K562 (cell line): ENCODE measurements around the gene DIPK1A. TPM values are rescaled to one million over a fixed set of nuclear protein-coding genes. Genes with fewer than 3 reads are reported as not detected.

ENCODE experiments used
- ADNP ChIP-seq: fragments of 200-800 bp; sonication (Bioruptor generic); IDR thresholded peaks from 2 replicates; pipeline ENCODE4 v1.6.1; 2016; ENCODE audit warnings: missing genetic modification characterization, missing compliant biosample characterization
- BHLHE40 ChIP-seq: IDR thresholded peaks from 2 replicates; pipeline ENCODE4 v1.6.1; 2011; ENCODE audit warnings: low read length, improper control_type of control experiment
- BRD9 ChIP-seq: fragments of 450-650 bp; IDR thresholded peaks from 2 replicates; pipeline ENCODE4 v1.6.1; 2018; ENCODE audit warnings: low read depth; ENCODE audit not compliant: partially characterized antibody
- CREM ChIP-seq: IDR thresholded peaks from 2 replicates; pipeline ENCODE4 v1.6.1; 2014; ENCODE audit warnings: antibody characterized with exemption, low read depth
- CXXC5 ChIP-seq: fragments of 250-450 bp; sonication (Bioruptor Pico); IDR thresholded peaks from 2 replicates; pipeline ENCODE4 v1.8.0; 2022; ENCODE audit warnings: inconsistent platforms, mild to moderate bottlenecking, moderate library complexity
- DPF2 ChIP-seq: fragments of 450-650 bp; IDR thresholded peaks from 2 replicates; pipeline ENCODE4 v1.6.1; 2016
- EP300 ChIP-seq: IDR thresholded peaks from 2 replicates; pipeline ENCODE4 v1.6.1; 2012; ENCODE audit warnings: low read length, improper control_type of control experiment
- EP400 ChIP-seq: fragments of 450-650 bp; IDR thresholded peaks from 2 replicates; pipeline ENCODE4 v1.6.1; 2017; ENCODE audit warnings: antibody characterized with exemption, mild to moderate bottlenecking, moderate library complexity
- FOXA3 ChIP-seq, 2 experiments: fragments of 450-650 bp in 1 of 2; sonication (generic) in 1 of 2; formaldehyde crosslinking; IDR thresholded peaks in 1 of 2; conservative IDR thresholded peaks in 1 of 2; 2 replicates each; pipeline versions ENCODE4 v1.4.0 to v1.8.0; 2020 to 2022; ENCODE audit warnings: mild to moderate bottlenecking in 2 of 2, missing genetic modification reagents in 1 of 2
- GABPA ChIP-seq: fragments of 200-800 bp; sonication (Bioruptor generic); conservative IDR thresholded peaks from 2 replicates; pipeline ENCODE4 v1.6.1; 2016; ENCODE audit warnings: low read depth, missing genetic modification characterization, missing compliant biosample characterization
- HMG20B ChIP-seq: fragments of 250-450 bp; sonication (Bioruptor Pico); IDR thresholded peaks from 2 replicates; pipeline ENCODE4 v1.5.0; 2021; ENCODE audit warnings: mild to moderate bottlenecking
- L3MBTL2 ChIP-seq: fragments of 450-650 bp; IDR thresholded peaks from 2 replicates; pipeline ENCODE4 v1.6.1; 2016; ENCODE audit warnings: mild to moderate bottlenecking, moderate library complexity
- MEF2D ChIP-seq: conservative IDR thresholded peaks from 2 replicates; pipeline ENCODE4 v1.6.1; 2016; ENCODE audit warnings: low read depth, missing genetic modification characterization, missing compliant biosample characterization
- NCOA1 ChIP-seq: fragments of 450-650 bp; IDR thresholded peaks from 2 replicates; pipeline ENCODE4 v1.6.1; 2016; ENCODE audit warnings: low read depth
- NCOA2 ChIP-seq, 2 experiments: fragments of 450-650 bp; IDR thresholded peaks; 2 replicates each; pipeline ENCODE4 v1.6.1; 2018; ENCODE audit warnings: mild to moderate bottlenecking in 2 of 2, moderate library complexity in 1 of 2; ENCODE audit not compliant: partially characterized antibody in 2 of 2
- NR2C2 ChIP-seq, 2 experiments: fragments of 200-800 bp in 1 of 2; sonication (Bioruptor generic) in 1 of 2; sonication (generic) in 1 of 2; formaldehyde crosslinking in 1 of 2; IDR thresholded peaks; 2 replicates each; pipeline versions ENCODE4 v1.6.1 to v1.8.0; 2016 to 2022; ENCODE audit warnings: mild to moderate bottlenecking in 1 of 2, missing compliant biosample characterization in 1 of 2, missing genetic modification characterization in 1 of 2, missing genetic modification reagents in 1 of 2
- POLR2AphosphoS5 ChIP-seq: IDR thresholded peaks from 2 replicates; pipeline ENCODE4 v1.6.1; 2011; ENCODE audit warnings: mild to moderate bottlenecking, low read depth, low read length, moderate library complexity; ENCODE audit not compliant: control insufficient read depth, insufficient read depth
- POLR2B ChIP-seq: fragments of 450-650 bp; IDR thresholded peaks from 2 replicates; pipeline ENCODE4 v1.6.1; 2018; ENCODE audit warnings: low read depth; ENCODE audit not compliant: partially characterized antibody
- SMAD3 ChIP-seq: fragments of 450-650 bp; formaldehyde crosslinking; conservative IDR thresholded peaks from 2 replicates; pipeline ENCODE4 v1.4.0; 2020; ENCODE audit warnings: mild to moderate bottlenecking
- SOX6 ChIP-seq: fragments of 450-650 bp; IDR thresholded peaks from 2 replicates; pipeline ENCODE4 v1.6.1; 2014; ENCODE audit warnings: mild to moderate bottlenecking
- SRSF1 ChIP-seq: fragments of 200-400 bp; formaldehyde crosslinking; IDR thresholded peaks from 2 replicates; pipeline ENCODE4 v1.6.1; 2017; ENCODE audit warnings: mild to moderate bottlenecking, low read depth, low read length, moderate library complexity
- STAT5A ChIP-seq: IDR thresholded peaks from 2 replicates; pipeline ENCODE4 v1.6.1; 2012; ENCODE audit warnings: low read length, inconsistent platforms, borderline replicate concordance
- TCF3 ChIP-seq: sonication (generic); formaldehyde crosslinking; IDR thresholded peaks from 2 replicates; pipeline ENCODE4 v1.4.0; 2020; ENCODE audit warnings: mild to moderate bottlenecking, missing genetic modification reagents
- ZNF431 ChIP-seq: sonication (generic); formaldehyde crosslinking; IDR thresholded peaks from 2 replicates; pipeline ENCODE4 v1.8.0; 2022; ENCODE audit warnings: mild to moderate bottlenecking, missing genetic modification reagents
- ZNF766 ChIP-seq: fragments of 200-800 bp; sonication (Bioruptor generic); conservative IDR thresholded peaks from 2 replicates; pipeline ENCODE4 v1.6.1; 2016; ENCODE audit warnings: missing genetic modification characterization, missing compliant biosample characterization
- polyA plus RNA-seq, 8 experiments: library from polyadenylated mRNA; depleted of rRNA in 4 of 8; stranded (reverse) in 5 of 8; unstranded in 3 of 8; fragments of >200 nt; fragmentation: Nextera tagmentation in 2 of 8; fragmentation: Illumina TruSeq in 1 of 8; extraction: Ambion mirVana in 2 of 8; extraction: Trizol in 1 of 8; gene quantifications; 2 replicates each; pipeline versions ENCODE4 v1.2.1 to v1.2.3, GENCODE V29; 2011 to 2014; ENCODE audit warnings: inconsistent platforms in 1 of 8, missing spikeins in 1 of 8
- total RNA-seq, 7 experiments: library from RNA; depleted of rRNA in 6 of 7; stranded (reverse); fragments of >200 nt in 6 of 7; fragmentation: Illumina TruSeq in 2 of 7; extraction: Trizol in 2 of 7; gene quantifications; 2 replicates each; pipeline versions ENCODE4 v1.2.1 to v1.2.3, GENCODE V29; 2011 to 2021; ENCODE audit warnings: low replicate concordance in 1 of 7
- TF ChIP-seq, protein P1 (sequence below): IDR thresholded peaks from 2 replicates; pipeline ENCODE4 v1.6.1; 2014; ENCODE audit warnings: antibody characterized with exemption
- TF ChIP-seq, protein P2 (sequence below): fragments of 250-450 bp; sonication (Bioruptor Pico); IDR thresholded peaks from 2 replicates; pipeline ENCODE4 v1.8.0; 2021; ENCODE audit warnings: mild to moderate bottlenecking, moderate library complexity

DIPK1A gene
- total and polyA plus RNA-seq, 9 of the 15 experiments (the other 6 are each of a cell fraction or from before 2014, with no cell fraction given) = 0.54 to 2.5 (median 1.3) TPM

DNA sequence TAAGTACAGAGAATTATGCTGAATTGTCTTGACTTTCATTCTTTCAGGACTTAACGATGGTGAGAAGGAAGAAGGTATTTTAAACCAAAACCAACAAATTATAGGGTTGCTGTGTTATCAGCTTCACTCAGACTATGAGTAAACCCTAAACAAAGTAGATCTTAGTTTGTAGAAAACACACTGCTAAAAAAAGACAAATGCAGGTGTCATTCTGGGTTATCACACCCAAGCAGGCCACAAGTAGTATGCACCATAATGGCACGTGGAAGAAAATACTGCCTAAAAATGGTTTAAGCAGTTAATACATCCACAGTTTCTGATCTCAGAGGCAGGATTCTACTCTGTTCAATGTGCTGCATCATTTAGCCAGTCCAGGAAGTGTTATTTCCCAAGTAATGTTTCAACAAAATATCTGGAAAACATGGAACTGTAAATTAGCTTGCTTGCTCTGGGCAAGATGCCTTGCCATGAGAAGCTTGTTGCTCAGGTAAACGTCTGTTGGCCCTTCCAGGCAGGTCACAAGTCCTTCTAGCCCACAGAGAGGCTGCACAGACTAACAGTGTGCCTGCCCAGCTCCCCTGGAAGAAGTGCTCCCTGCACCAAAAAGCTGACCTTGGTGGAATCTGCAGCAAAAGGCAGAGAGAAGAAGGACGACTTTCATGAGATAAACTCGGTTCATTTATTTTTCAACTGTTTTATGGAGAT, 4.1 kb downstream of the DIPK1A start (continued):
- TF ChIP-seq NCOA2 (IDR thresholded peaks at IDR 0.05; ENCODE audit: partially characterized antibody in 2 of 2) (peak in 1 of 2 experiments; percentile 57), EP400 (peak; percentile 28; the same call in 1 of the 2 replicates), CXXC5 (peak; percentile 45; the same call in 1 of the 2 replicates), BHLHE40 (peak; percentile 91), GABPA (tag) (0 out of 2 replicates have a peak, but pooled peaks have one; percentile 20), EP300 (peak; percentile 88), SOX6 (peak; percentile 97), HMG20B (CRISPR knock-in tag) (no peak), SRSF1 (no peak), NR2C2 (CRISPR knock-in tag; IDR thresholded peaks at IDR 0.05) (no peak), NR2C2 (tag; IDR thresholded peaks at IDR 0.05) (peak; percentile 17; the same call in 1 of the 2 replicates), POLR2AphosphoS5 (peak; percentile 88), TCF3 (CRISPR knock-in tag) (peak; percentile 98), FOXA3 (CRISPR knock-in tag; conservative IDR thresholded peaks at IDR 0.05 in 1 of 2, IDR thresholded peaks at IDR 0.05 in 1 of 2) (peak in 1 of 2 experiments; percentile 30; a peak in 1 of 4 replicates), DPF2 (peak; percentile 94), ADNP (tag) (peak; percentile 36; the same call in 1 of the 2 replicates), BRD9 (peak; percentile 29), SMAD3 (CRISPR knock-in tag) (no peak), ZNF766 (CRISPR knock-in tag) (peak; percentile 78; the same call in 1 of the 2 replicates), CREM (peak; percentile 61; the same call in 1 of the 2 replicates), STAT5A (peak; percentile 82), MEF2D (tag) (peak; percentile 97), NCOA1 (peak; percentile 71; the same call in 1 of the 2 replicates), L3MBTL2 (peak; percentile 91), ZNF431 (CRISPR knock-in tag) (no peak), POLR2B (no peak)
- TF ChIP-seq, protein P1, sequence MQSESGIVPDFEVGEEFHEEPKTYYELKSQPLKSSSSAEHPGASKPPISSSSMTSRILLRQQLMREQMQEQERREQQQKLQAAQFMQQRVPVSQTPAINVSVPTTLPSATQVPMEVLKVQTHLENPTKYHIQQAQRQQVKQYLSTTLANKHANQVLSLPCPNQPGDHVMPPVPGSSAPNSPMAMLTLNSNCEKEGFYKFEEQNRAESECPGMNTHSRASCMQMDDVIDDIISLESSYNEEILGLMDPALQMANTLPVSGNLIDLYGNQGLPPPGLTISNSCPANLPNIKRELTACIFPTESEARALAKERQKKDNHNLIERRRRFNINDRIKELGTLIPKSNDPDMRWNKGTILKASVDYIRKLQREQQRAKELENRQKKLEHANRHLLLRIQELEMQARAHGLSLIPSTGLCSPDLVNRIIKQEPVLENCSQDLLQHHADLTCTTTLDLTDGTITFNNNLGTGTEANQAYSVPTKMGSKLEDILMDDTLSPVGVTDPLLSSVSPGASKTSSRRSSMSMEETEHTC = peak; percentile 68
- TF ChIP-seq, protein P2, sequence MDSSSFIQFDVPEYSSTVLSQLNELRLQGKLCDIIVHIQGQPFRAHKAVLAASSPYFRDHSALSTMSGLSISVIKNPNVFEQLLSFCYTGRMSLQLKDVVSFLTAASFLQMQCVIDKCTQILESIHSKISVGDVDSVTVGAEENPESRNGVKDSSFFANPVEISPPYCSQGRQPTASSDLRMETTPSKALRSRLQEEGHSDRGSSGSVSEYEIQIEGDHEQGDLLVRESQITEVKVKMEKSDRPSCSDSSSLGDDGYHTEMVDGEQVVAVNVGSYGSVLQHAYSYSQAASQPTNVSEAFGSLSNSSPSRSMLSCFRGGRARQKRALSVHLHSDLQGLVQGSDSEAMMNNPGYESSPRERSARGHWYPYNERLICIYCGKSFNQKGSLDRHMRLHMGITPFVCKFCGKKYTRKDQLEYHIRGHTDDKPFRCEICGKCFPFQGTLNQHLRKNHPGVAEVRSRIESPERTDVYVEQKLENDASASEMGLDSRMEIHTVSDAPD (CRISPR knock-in tag) = no peak
